GM10266 (cell line): Measurements from ENCODE around the gene TMEM233.

ENCODE experiments used
- DNase-seq: peaks from one replicate; pipeline ENCODE4 v3.0.0; 2012; ENCODE audit errors: extremely low spot score
- CTCF ChIP-seq: IDR thresholded peaks from 2 replicates; pipeline ENCODE4 v1.5.1; 2012; ENCODE audit warnings: mild to moderate bottlenecking, low read depth; ENCODE audit not compliant: control insufficient read depth, insufficient read depth; ENCODE audit errors: missing control alignments

TMEM233 gene

GRCh38 chr12:119570771-119571170, 22.8 kb upstream of the TMEM233 start:
- DNase-seq, result no peak
- no peak for TF ChIP-seq CTCF

DNA sequence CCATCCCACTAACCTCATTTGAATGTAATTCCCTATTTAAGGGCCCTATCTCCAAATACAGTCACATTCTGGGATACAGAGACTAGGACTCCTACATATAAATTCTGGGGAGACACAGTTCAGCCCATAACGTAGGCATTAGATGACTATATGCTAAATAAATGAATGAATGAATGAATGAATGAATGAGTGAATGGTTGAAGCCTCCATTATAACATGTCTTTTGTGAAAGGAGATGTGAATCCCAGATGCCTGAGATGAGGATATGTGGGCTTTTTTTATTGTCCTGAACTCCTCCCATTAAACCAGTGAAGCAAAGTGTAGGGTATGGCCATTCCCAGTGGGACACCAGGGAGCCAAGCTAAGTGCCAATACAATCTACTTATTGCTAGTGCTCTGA, 20.5 kb upstream of the TMEM233 start:
- no peak for DNase-seq
- no peak for TF ChIP-seq CTCF

DNA sequence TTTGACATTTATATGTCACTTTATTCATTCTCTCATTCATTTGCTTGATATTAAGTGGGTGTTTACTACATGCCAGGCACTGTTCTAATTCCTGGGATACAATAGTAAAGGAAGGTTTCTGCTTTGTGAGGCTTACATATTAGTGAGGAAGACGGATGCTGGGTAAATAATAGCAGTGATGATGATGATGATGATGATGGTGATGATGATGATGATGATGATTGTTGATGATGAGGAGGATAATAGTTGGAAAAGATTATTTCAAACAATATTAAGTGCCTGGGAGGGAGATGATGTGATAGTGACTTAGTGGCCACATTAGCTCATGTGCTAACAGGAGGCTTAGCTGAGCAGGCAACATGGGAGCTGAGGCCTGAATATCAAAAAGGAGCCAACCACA, 19.3 kb upstream of the TMEM233 start:
- TF ChIP-seq CTCF, result no peak
- no peak for DNase-seq

- TF ChIP-seq CTCF, result no peak
Measured at GRCh38 chr12:119576118-119576810, 17.3 kb upstream of the TMEM233 start.

GRCh38 chr12:119576915-119577314, 16.7 kb upstream of the TMEM233 start:
- TF ChIP-seq CTCF, result no peak
- no peak for DNase-seq

More at GRCh38 chr12:119576118-119576810, 17.3 kb upstream of the TMEM233 start:
- no peak for DNase-seq

- no peak for TF ChIP-seq CTCF
- no peak for DNase-seq
Measured at GRCh38 chr12:119578112-119578511, 15.5 kb upstream of the TMEM233 start.

GRCh38 chr12:119589097-119589496, 4.5 kb upstream of the TMEM233 start:
- DNase-seq, result no peak
- TF ChIP-seq CTCF, result no peak
